ENCODE measurements around the gene DNAH8.

- TF ChIP-seq CTCF (IDR thresholded peaks at IDR 0.05) (no peak), GABPA (IDR thresholded peaks at IDR 0.05; ENCODE audit: low read depth) (no peak), POLR2AphosphoS5 (IDR thresholded peaks at IDR 0.05; ENCODE audit: low read depth, low read length) (no peak), RFX5 (IDR thresholded peaks at IDR 0.05; ENCODE audit: low read length) (no peak), YY1 (IDR thresholded peaks at IDR 0.05; ENCODE audit: low read depth) (no peak), EZH2phosphoT487 (IDR thresholded peaks at IDR 0.05; ENCODE audit: borderline replicate concordance, low read depth) (no peak), TEAD4 (IDR thresholded peaks at IDR 0.05; ENCODE audit: borderline replicate concordance, insufficient read depth) (no peak), RXRA (IDR thresholded peaks at IDR 0.05; ENCODE audit: borderline replicate concordance, low read depth) (no peak), FOXM1 (IDR thresholded peaks at IDR 0.05; ENCODE audit: low read depth) (no peak), MEF2A (IDR thresholded peaks at IDR 0.05; ENCODE audit: borderline replicate concordance, low read depth) (no peak), SMC3 (IDR thresholded peaks at IDR 0.05; ENCODE audit: low read depth, low read length) (no peak)
- TF ChIP-seq, protein P1, sequence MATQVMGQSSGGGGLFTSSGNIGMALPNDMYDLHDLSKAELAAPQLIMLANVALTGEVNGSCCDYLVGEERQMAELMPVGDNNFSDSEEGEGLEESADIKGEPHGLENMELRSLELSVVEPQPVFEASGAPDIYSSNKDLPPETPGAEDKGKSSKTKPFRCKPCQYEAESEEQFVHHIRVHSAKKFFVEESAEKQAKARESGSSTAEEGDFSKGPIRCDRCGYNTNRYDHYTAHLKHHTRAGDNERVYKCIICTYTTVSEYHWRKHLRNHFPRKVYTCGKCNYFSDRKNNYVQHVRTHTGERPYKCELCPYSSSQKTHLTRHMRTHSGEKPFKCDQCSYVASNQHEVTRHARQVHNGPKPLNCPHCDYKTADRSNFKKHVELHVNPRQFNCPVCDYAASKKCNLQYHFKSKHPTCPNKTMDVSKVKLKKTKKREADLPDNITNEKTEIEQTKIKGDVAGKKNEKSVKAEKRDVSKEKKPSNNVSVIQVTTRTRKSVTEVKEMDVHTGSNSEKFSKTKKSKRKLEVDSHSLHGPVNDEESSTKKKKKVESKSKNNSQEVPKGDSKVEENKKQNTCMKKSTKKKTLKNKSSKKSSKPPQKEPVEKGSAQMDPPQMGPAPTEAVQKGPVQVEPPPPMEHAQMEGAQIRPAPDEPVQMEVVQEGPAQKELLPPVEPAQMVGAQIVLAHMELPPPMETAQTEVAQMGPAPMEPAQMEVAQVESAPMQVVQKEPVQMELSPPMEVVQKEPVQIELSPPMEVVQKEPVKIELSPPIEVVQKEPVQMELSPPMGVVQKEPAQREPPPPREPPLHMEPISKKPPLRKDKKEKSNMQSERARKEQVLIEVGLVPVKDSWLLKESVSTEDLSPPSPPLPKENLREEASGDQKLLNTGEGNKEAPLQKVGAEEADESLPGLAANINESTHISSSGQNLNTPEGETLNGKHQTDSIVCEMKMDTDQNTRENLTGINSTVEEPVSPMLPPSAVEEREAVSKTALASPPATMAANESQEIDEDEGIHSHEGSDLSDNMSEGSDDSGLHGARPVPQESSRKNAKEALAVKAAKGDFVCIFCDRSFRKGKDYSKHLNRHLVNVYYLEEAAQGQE (IDR thresholded peaks at IDR 0.05; ENCODE audit: low read depth, low read length) = no peak
- TF ChIP-seq, protein P2, sequence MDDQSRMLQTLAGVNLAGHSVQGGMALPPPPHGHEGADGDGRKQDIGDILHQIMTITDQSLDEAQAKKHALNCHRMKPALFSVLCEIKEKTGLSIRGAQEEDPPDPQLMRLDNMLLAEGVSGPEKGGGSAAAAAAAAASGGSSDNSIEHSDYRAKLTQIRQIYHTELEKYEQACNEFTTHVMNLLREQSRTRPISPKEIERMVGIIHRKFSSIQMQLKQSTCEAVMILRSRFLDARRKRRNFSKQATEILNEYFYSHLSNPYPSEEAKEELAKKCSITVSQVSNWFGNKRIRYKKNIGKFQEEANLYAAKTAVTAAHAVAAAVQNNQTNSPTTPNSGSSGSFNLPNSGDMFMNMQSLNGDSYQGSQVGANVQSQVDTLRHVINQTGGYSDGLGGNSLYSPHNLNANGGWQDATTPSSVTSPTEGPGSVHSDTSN (IDR thresholded peaks at IDR 0.05) = no peak
- TF ChIP-seq, protein P3, sequence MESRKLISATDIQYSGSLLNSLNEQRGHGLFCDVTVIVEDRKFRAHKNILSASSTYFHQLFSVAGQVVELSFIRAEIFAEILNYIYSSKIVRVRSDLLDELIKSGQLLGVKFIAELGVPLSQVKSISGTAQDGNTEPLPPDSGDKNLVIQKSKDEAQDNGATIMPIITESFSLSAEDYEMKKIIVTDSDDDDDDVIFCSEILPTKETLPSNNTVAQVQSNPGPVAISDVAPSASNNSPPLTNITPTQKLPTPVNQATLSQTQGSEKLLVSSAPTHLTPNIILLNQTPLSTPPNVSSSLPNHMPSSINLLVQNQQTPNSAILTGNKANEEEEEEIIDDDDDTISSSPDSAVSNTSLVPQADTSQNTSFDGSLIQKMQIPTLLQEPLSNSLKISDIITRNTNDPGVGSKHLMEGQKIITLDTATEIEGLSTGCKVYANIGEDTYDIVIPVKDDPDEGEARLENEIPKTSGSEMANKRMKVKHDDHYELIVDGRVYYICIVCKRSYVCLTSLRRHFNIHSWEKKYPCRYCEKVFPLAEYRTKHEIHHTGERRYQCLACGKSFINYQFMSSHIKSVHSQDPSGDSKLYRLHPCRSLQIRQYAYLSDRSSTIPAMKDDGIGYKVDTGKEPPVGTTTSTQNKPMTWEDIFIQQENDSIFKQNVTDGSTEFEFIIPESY (IDR thresholded peaks at IDR 0.05; ENCODE audit: borderline replicate concordance, low read depth) = no peak
These were observed 360.0 kb downstream of the DNAH8 start for GRCh38 chr6:39075010-39075686.
